NCI-H1092 treated with DMSO at 0.1 percent for 48 hours (cell line): ENCODE measurements around the gene PCDH10.

Source experiments
- DNase-seq: peaks from one replicate; lab custom pipeline; 2025; lab: John Stamatoyannopoulos, UW

Gene PCDH10, protein sequence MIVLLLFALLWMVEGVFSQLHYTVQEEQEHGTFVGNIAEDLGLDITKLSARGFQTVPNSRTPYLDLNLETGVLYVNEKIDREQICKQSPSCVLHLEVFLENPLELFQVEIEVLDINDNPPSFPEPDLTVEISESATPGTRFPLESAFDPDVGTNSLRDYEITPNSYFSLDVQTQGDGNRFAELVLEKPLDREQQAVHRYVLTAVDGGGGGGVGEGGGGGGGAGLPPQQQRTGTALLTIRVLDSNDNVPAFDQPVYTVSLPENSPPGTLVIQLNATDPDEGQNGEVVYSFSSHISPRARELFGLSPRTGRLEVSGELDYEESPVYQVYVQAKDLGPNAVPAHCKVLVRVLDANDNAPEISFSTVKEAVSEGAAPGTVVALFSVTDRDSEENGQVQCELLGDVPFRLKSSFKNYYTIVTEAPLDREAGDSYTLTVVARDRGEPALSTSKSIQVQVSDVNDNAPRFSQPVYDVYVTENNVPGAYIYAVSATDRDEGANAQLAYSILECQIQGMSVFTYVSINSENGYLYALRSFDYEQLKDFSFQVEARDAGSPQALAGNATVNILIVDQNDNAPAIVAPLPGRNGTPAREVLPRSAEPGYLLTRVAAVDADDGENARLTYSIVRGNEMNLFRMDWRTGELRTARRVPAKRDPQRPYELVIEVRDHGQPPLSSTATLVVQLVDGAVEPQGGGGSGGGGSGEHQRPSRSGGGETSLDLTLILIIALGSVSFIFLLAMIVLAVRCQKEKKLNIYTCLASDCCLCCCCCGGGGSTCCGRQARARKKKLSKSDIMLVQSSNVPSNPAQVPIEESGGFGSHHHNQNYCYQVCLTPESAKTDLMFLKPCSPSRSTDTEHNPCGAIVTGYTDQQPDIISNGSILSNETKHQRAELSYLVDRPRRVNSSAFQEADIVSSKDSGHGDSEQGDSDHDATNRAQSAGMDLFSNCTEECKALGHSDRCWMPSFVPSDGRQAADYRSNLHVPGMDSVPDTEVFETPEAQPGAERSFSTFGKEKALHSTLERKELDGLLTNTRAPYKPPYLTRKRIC

DNA sequence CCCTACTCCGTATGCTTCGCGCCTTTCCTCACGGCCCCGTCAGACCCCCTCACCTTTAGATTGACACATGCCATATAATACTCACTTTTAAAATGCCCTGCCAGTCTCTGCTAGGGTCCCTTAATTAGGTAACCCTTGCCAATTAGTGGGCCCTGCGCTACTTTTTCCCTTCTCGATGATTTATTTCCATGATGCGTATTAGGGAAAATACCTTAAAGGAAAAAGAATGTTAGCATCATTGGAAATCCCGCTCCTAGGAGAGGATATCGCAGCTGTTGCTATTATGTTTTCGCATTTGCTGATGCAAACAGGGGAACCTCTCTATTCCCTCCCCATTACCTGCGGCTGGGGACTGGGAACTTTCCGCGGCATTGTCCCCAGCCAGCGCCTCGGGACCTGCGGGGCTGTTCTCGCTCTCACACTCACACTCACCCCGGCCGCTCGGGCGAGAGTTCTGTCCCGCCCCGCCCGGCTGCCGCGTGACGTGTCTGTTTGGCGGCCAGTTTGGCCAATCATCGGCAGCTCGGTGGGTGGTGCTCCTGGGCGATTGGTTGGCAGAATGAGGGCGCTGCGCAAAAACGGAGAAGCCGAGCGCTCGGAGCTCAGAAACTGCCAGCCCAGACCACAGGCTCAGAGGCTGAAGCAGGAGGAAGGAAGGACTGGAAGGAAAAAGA, at the start of gene PCDH10:
Gene PCDH10, plus strand, starts transcription at position 605 of the 674 bp plus-strand sequence. CDS start 847 bp downstream, outside the sequence.
- peak; percentile 77 for DNase-seq

GRCh38 chr4:133102043-133102442, 47.1 kb upstream of the PCDH10 start:
- DNase-seq = no peak

GRCh38 chr4:133102612-133103409, 46.3 kb upstream of the PCDH10 start:
- no peak for DNase-seq

GRCh38 chr4:133112641-133113040, 36.5 kb upstream of the PCDH10 start:
- DNase-seq = no peak

GRCh38 chr4:133124746-133125145, 24.3 kb upstream of the PCDH10 start:
- DNase-seq = no peak

GRCh38 chr4:133127500-133127899, 21.6 kb upstream of the PCDH10 start:
- DNase-seq = no peak

DNA sequence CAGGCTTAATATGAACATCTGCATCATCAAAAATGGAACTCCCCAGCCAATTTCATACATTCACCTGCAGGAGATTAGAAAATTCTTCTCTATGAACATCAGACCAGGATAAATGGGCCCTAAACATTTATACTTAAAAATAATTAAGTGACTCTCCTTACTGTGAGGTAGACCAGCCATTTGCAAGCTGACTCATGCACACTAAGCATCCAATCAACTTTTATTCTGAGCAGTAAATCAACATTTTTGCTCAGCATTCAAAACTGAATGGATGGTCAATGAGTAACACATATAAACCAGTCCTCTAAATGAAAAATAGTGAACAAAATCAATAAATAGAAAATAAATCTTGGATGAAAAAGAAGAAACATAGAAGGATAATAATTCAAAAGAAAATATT, 19.9 kb upstream of the PCDH10 start:
- DNase-seq = no peak

- DNase-seq = no peak
Measured at GRCh38 chr4:133130171-133130570, 18.9 kb upstream of the PCDH10 start.

DNA sequence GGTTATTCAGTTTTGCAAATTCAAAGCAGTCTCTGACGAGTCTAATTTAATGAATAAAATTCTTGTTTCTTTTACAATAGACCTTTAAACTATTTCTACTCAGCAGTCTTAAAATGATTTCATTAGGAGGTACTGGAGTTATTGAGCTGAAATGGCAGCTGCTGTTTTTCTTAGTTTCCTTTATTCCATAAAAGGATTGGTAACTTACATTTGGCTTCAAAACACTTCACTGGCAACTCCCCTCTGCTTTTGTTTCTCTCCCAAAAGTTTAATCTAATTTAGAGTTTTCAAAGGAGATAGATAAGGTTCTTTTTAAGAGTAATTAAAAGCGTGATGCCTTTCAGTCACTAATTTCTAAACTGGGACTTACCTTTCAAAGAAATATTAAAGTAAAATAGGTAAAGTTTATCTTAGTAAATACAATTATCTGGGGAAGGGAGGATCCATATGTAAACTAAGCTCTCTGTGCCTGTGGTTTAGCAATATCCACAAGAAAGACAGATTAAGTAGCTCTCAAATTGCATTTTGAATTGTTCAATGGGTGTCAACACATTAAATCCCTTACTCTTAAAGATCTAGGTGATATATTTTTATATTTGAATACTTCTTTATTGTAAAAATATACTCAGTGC, 17.1 kb upstream of the PCDH10 start:
- DNase-seq = no peak

DNA sequence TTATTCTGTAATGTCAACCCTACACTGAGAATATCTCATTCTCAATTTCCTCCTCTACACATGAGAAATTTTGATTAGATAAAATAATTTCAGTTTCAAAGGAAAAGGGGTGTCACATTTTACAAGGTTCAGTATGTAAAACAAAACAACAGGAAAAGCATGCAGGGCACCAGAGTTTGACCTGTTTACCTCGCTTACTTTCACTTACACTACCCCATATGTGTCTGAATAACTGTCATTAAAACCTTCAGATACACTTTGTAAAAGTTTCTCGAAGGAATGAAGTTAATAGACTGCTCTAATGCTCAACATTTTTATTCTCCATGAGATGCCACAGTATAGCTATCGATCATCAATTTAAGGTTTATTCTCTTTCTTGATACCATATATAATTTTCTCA, 12.3 kb upstream of the PCDH10 start:
- DNase-seq = no peak

DNA sequence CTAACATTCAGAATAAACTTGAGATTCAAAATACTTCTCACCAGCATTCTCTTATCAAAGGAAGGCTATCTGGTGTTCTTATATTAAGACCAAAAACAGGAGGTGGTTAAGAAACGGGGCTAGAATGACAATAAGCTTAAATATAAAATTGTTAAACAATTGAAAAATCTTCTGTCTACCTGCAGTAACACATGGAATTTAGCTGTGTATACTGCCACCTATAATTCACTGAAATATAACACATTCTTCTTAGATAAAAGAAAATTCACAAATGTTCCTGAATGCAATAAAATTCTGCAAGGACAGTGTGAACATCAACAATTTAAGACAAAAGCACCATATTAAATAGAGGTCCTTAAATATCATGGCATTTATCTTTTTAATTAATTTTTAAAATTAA, 11.5 kb upstream of the PCDH10 start:
- no peak for DNase-seq

DNA sequence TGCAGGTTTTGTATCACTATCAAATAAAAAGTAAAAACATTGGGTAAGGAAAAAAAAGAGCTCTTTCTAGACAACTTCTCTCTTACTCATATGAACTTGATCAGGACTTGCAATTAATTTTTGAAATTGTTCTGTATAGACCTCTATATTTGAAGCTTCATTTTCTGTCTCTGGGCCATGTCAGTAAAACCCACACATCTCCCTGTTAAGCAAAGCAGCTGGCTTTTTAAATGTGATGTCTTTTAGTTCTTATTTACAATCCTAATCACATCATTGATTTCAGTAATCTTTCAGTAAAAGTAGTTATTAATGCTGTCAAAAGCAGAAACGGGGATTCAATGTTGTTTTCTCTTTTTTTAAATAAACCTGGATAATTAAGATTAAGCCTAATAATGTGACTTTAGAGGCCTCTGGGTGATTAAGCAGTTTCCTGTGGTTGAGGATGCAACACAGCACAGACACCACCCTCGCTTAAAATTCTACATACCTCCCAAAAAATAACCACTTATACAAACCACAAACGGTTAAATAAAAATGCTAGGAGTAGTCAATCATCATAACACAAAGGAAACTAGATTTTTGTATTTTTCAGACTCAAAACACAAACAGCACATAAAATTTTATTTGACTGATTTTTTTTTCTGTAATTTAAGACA, 5.2 kb upstream of the PCDH10 start:
- no peak for DNase-seq

- DNase-seq = no peak
Measured at GRCh38 chr4:133145241-133145640, 3.9 kb upstream of the PCDH10 start.

GRCh38 chr4:133145758-133146573, 3.1 kb upstream of the PCDH10 start:
- DNase-seq = no peak

- DNase-seq = peak; percentile 31
Measured at GRCh38 chr4:133146574-133147241, 2.4 kb upstream of the PCDH10 start.

GRCh38 chr4:133147286-133147821, 1.7 kb upstream of the PCDH10 start:
- DNase-seq = no peak

DNA sequence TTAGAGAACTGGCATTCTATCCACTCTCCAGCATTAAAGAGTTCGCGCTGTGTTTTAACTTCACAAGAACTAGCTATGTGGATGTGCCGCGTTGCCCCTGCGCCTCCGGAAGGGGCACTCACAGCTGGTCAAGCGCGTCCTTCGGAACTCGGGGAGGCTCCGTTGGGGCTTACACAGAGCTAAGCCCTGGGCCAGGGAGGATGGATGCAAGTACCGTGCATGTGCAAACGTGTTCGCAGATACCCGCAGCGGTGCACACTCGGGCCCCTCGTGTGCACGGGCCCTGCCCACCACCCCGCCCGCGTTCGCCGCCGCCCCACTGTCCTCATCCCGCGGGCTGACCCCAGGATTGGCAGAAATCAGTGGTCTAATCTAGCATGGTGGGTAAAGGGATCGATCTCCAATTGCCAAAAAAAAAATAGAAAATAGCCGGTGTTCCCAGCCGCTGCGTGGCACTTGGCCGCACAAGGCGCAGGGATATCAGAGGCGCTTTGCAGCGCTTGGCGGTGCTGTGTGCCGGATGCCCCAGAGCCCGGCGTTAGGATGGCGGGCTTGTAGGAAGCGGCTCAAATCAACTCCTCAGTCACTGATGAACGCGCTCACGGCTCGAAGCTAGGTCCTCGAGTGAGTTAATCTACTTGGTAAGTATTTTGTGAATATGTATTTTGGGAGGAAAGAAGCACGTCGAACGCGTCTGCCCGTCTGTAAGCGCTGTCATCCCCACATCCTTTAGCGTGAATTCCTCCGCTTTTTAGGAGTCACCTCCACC, 989 bp upstream of the PCDH10 start:
- DNase-seq = no peak

GRCh38 chr4:133149364-133149695, 236 bp downstream of the PCDH10 start:
- DNase-seq = no peak
